ENCODE results near the gene IL33. TPM values are rescaled to one million over a fixed set of nuclear protein-coding genes. Genes with fewer than 3 reads are reported as not detected.

Gene IL33
- total and polyA plus RNA-seq, 2 of the 8 experiments (the other 6 are each of a cell fraction or from before 2014, with no cell fraction given), result not detected

DNA sequence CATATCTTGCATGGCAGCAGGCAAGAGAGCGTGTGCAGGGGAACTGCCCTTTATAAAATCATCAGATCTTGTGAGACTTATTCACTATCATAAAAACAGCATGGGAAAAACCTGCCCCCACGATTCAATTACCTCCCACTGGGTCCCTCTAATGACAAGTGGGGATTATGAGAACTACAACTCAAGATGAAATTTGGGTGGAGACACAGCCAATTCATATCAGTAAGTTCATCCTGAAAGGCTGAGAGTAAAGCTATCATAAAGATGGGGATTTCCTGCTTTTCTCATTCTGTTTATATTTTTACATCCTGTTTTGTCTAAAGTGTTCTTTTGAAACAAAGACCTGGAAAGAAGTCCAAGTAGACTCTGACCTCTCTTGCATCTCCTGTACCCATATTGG lies 28.9 kb upstream of the IL33 start (continued):
- TF ChIP-seq, protein P1, sequence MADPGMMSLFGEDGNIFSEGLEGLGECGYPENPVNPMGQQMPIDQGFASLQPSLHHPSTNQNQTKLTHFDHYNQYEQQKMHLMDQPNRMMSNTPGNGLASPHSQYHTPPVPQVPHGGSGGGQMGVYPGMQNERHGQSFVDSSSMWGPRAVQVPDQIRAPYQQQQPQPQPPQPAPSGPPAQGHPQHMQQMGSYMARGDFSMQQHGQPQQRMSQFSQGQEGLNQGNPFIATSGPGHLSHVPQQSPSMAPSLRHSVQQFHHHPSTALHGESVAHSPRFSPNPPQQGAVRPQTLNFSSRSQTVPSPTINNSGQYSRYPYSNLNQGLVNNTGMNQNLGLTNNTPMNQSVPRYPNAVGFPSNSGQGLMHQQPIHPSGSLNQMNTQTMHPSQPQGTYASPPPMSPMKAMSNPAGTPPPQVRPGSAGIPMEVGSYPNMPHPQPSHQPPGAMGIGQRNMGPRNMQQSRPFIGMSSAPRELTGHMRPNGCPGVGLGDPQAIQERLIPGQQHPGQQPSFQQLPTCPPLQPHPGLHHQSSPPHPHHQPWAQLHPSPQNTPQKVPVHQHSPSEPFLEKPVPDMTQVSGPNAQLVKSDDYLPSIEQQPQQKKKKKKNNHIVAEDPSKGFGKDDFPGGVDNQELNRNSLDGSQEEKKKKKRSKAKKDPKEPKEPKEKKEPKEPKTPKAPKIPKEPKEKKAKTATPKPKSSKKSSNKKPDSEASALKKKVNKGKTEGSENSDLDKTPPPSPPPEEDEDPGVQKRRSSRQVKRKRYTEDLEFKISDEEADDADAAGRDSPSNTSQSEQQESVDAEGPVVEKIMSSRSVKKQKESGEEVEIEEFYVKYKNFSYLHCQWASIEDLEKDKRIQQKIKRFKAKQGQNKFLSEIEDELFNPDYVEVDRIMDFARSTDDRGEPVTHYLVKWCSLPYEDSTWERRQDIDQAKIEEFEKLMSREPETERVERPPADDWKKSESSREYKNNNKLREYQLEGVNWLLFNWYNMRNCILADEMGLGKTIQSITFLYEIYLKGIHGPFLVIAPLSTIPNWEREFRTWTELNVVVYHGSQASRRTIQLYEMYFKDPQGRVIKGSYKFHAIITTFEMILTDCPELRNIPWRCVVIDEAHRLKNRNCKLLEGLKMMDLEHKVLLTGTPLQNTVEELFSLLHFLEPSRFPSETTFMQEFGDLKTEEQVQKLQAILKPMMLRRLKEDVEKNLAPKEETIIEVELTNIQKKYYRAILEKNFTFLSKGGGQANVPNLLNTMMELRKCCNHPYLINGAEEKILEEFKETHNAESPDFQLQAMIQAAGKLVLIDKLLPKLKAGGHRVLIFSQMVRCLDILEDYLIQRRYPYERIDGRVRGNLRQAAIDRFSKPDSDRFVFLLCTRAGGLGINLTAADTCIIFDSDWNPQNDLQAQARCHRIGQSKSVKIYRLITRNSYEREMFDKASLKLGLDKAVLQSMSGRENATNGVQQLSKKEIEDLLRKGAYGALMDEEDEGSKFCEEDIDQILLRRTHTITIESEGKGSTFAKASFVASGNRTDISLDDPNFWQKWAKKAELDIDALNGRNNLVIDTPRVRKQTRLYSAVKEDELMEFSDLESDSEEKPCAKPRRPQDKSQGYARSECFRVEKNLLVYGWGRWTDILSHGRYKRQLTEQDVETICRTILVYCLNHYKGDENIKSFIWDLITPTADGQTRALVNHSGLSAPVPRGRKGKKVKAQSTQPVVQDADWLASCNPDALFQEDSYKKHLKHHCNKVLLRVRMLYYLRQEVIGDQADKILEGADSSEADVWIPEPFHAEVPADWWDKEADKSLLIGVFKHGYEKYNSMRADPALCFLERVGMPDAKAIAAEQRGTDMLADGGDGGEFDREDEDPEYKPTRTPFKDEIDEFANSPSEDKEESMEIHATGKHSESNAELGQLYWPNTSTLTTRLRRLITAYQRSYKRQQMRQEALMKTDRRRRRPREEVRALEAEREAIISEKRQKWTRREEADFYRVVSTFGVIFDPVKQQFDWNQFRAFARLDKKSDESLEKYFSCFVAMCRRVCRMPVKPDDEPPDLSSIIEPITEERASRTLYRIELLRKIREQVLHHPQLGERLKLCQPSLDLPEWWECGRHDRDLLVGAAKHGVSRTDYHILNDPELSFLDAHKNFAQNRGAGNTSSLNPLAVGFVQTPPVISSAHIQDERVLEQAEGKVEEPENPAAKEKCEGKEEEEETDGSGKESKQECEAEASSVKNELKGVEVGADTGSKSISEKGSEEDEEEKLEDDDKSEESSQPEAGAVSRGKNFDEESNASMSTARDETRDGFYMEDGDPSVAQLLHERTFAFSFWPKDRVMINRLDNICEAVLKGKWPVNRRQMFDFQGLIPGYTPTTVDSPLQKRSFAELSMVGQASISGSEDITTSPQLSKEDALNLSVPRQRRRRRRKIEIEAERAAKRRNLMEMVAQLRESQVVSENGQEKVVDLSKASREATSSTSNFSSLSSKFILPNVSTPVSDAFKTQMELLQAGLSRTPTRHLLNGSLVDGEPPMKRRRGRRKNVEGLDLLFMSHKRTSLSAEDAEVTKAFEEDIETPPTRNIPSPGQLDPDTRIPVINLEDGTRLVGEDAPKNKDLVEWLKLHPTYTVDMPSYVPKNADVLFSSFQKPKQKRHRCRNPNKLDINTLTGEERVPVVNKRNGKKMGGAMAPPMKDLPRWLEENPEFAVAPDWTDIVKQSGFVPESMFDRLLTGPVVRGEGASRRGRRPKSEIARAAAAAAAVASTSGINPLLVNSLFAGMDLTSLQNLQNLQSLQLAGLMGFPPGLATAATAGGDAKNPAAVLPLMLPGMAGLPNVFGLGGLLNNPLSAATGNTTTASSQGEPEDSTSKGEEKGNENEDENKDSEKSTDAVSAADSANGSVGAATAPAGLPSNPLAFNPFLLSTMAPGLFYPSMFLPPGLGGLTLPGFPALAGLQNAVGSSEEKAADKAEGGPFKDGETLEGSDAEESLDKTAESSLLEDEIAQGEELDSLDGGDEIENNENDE (IDR thresholded peaks at IDR 0.05; ENCODE audit: insufficient replicate concordance, low read length), result no peak
- no peak for TF ChIP-seq GTF2F1 (IDR thresholded peaks at IDR 0.05; ENCODE audit: borderline replicate concordance, low read depth, low read length)
- TF ChIP-seq NANOG (IDR thresholded peaks at IDR 0.05; ENCODE audit: insufficient read depth, low read depth, low read length, poor library complexity, severe bottlenecking), result no peak
- no peak for TF ChIP-seq RBBP5 (IDR thresholded peaks at IDR 0.05; ENCODE audit: borderline replicate concordance, low read depth, low read length)
- no peak for TF ChIP-seq HDAC2 (IDR thresholded peaks at IDR 0.05; ENCODE audit: borderline replicate concordance in 1 of 2, low read depth in 2 of 2, low read length in 2 of 2)
- TF ChIP-seq, protein P2, sequence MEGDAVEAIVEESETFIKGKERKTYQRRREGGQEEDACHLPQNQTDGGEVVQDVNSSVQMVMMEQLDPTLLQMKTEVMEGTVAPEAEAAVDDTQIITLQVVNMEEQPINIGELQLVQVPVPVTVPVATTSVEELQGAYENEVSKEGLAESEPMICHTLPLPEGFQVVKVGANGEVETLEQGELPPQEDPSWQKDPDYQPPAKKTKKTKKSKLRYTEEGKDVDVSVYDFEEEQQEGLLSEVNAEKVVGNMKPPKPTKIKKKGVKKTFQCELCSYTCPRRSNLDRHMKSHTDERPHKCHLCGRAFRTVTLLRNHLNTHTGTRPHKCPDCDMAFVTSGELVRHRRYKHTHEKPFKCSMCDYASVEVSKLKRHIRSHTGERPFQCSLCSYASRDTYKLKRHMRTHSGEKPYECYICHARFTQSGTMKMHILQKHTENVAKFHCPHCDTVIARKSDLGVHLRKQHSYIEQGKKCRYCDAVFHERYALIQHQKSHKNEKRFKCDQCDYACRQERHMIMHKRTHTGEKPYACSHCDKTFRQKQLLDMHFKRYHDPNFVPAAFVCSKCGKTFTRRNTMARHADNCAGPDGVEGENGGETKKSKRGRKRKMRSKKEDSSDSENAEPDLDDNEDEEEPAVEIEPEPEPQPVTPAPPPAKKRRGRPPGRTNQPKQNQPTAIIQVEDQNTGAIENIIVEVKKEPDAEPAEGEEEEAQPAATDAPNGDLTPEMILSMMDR (IDR thresholded peaks at IDR 0.05; ENCODE audit: control extremely low read depth in 1 of 3, insufficient read depth in 1 of 3, low read depth in 1 of 3, low read length in 3 of 3), result no peak
- no peak for TF ChIP-seq TBP (IDR thresholded peaks at IDR 0.05; ENCODE audit: low read depth, low read length)
- TF ChIP-seq ZNF274 (IDR thresholded peaks at IDR 0.05; ENCODE audit: borderline replicate concordance, extremely low read depth, low read length), result no peak
